ENCODE measurements around the gene TRERF1.

DNA sequence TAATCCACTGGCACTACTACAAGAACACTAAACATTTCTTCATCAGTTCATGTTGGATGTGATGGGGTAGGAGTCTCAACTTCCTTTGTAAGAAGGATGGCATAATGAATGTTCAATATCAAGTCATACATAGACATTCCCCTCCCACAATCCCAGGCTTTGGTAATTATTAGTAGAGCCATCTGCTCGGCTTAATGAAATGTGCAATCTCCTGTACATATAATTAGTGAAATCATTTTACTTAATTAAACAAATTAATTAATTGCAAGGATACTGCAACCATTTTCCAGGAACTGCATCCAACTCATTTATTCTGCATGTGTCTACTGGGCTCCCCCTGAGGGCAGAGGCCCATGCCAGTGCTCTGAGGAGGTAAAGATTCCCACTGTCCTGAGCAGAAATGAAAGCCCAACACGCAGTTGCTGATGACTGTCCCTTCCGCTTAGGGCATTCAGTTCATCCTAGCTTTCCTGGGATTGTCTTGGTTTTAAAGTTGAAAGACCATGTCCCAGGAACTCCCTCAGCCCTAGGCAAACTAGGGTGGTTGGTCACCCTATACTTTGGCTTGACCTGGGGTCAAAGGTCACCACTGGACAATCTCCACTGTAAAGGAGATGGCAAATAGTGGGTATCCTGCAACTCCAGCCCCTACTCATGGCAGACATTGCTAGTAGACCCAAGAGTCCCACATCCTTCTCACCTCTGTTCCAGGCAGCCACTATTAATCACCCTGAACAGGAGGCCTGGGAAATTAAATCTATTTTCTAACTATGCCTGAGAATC is 109.8 kb downstream of the TRERF1 start:
- no peak for TF ChIP-seq CTCF (conservative IDR thresholded peaks at IDR 0.05; ENCODE audit: low read depth, low read length)
- no peak for TF ChIP-seq POLR2A (IDR thresholded peaks at IDR 0.05; ENCODE audit: low read depth, low read length)
- TF ChIP-seq MXI1 (IDR thresholded peaks at IDR 0.05; ENCODE audit: borderline replicate concordance, low read depth, low read length) = no peak
- no peak for TF ChIP-seq SMC3 (IDR thresholded peaks at IDR 0.05; ENCODE audit: low read depth, low read length)
- no peak for TF ChIP-seq MAZ (IDR thresholded peaks at IDR 0.05; ENCODE audit: borderline replicate concordance, low read depth, low read length)
- no peak for TF ChIP-seq NFE2L2 (IDR thresholded peaks at IDR 0.05; ENCODE audit: low read depth, low read length)
- TF ChIP-seq RCOR1 (IDR thresholded peaks at IDR 0.05; ENCODE audit: insufficient replicate concordance, low read length) = no peak
- no peak for TF ChIP-seq RAD21 (IDR thresholded peaks at IDR 0.05; ENCODE audit: low read length)
- no peak for TF ChIP-seq CHD1 (IDR thresholded peaks at IDR 0.05; ENCODE audit: low read depth, low read length)
- no peak for TF ChIP-seq MAFK (IDR thresholded peaks at IDR 0.05; ENCODE audit: low read depth, low read length)
- TF ChIP-seq, protein P1, sequence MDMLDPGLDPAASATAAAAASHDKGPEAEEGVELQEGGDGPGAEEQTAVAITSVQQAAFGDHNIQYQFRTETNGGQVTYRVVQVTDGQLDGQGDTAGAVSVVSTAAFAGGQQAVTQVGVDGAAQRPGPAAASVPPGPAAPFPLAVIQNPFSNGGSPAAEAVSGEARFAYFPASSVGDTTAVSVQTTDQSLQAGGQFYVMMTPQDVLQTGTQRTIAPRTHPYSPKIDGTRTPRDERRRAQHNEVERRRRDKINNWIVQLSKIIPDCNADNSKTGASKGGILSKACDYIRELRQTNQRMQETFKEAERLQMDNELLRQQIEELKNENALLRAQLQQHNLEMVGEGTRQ (IDR thresholded peaks at IDR 0.05; ENCODE audit: low read depth, low read length) = no peak
- no peak for TF ChIP-seq RFX5 (IDR thresholded peaks at IDR 0.05; ENCODE audit: low read depth, low read length)
- TF ChIP-seq FOS (IDR thresholded peaks at IDR 0.05; ENCODE audit: low read depth, low read length) = no peak

Data from IMR-90 (cell line).